IMR-90 (cell line): ENCODE measurements around the gene CCDC88A. TPM values are rescaled to one million over a fixed set of nuclear protein-coding genes. Genes with fewer than 3 reads are reported as not detected.

Source experiments
- ATAC-seq: fragments of 200-7000 bp; cut with Tn5 transposase; 2 replicates; pipeline ENCODE4 v1.9.1; 2020; ENCODE audit warnings: low read depth, mild to moderate bottlenecking, moderate library complexity
- BruUV-seq: library from RNA; stranded (reverse); fragments of 400-500 nt; replicated peaks from 2 replicates; lab custom pipeline; 2021; lab: Mats Ljungman, UMichigan
- CTCF ChIA-PET: fragments of 300-600 bp; formaldehyde crosslinking; extraction: SDS; loops from one replicate; lab custom pipeline; 2021; ENCODE audit warnings: antibody characterized with exemption; lab: Yijun Ruan, JAX
- POLR2A ChIA-PET: fragments of 300-600 bp; sonication (Branson Sonifier 250); formaldehyde crosslinking; loops from one replicate; lab custom pipeline; 2022; ENCODE audit warnings: antibody characterized with exemption; ENCODE audit not compliant: unreplicated experiment; lab: Charles Lee
- DNase-seq: peaks from one replicate; pipeline ENCODE4 v3.0.0; 2013
- H2AFZ ChIP-seq: replicated peaks from 2 replicates; pipeline ENCODE3; 2013; ENCODE audit warnings: low read length, mild to moderate bottlenecking; ENCODE audit not compliant: poor library complexity
- H2AK5ac ChIP-seq: 2 replicates; pipeline ENCODE4 v1.6.1; 2013; ENCODE audit warnings: low read depth, low read length, inconsistent platforms
- H2AK9ac ChIP-seq: replicated peaks from 2 replicates; pipeline ENCODE3; 2013; ENCODE audit warnings: mild to moderate bottlenecking, low read depth, low read length, moderate library complexity; ENCODE audit not compliant: poor library complexity
- H2BK120ac ChIP-seq: 2 replicates; pipeline ENCODE4 v1.6.1; 2013; ENCODE audit warnings: low read depth, low read length, inconsistent platforms
- H2BK15ac ChIP-seq: 3 replicates; pipeline ENCODE4 v1.6.1; 2013; ENCODE audit warnings: low read depth, low read length, inconsistent platforms
- H2BK20ac ChIP-seq: 2 replicates; pipeline ENCODE4 v1.6.1; 2013; ENCODE audit warnings: low read depth, mild to moderate bottlenecking, inconsistent platforms, low read length, moderate library complexity
- H2BK5ac ChIP-seq: 2 replicates; pipeline ENCODE4 v1.6.1; 2013; ENCODE audit warnings: mild to moderate bottlenecking, low read depth, low read length, inconsistent platforms; ENCODE audit not compliant: poor library complexity, severe bottlenecking
- H3K14ac ChIP-seq: replicated peaks from 2 replicates; pipeline ENCODE4 v1.6.1; 2013; ENCODE audit warnings: low read depth, low read length, inconsistent platforms
- H3K18ac ChIP-seq: 2 replicates; pipeline ENCODE4 v1.6.1; 2013; ENCODE audit warnings: low read depth, low read length, control low read depth
- H3K23ac ChIP-seq: 2 replicates; pipeline ENCODE4 v1.6.1; 2013; ENCODE audit warnings: low read depth, low read length, inconsistent platforms
- H3K27ac ChIP-seq: 2 replicates; pipeline ENCODE4 v1.5.1; 2013; ENCODE audit warnings: mild to moderate bottlenecking, control low read depth, low read length; ENCODE audit not compliant: insufficient read depth
- H3K27me3 ChIP-seq: 2 replicates; pipeline ENCODE4 v1.6.1; 2013; ENCODE audit warnings: low read length; ENCODE audit not compliant: control insufficient read depth, insufficient read depth
- H3K36me3 ChIP-seq: 2 replicates; pipeline ENCODE4 v1.6.1; 2013; ENCODE audit warnings: low read length, mixed read lengths; ENCODE audit not compliant: control insufficient read depth, insufficient read depth
- H3K4ac ChIP-seq: 2 replicates; pipeline ENCODE4 v1.6.1; 2013; ENCODE audit warnings: low read depth, low read length, inconsistent platforms
- H3K4me1 ChIP-seq: 2 replicates; pipeline ENCODE4 v1.6.1; 2013; ENCODE audit warnings: low read length, mixed read lengths; ENCODE audit not compliant: control insufficient read depth, insufficient read depth
- H3K4me2 ChIP-seq: 2 replicates; pipeline ENCODE4 v1.6.1; 2013; ENCODE audit warnings: low read depth, mild to moderate bottlenecking, control low read depth, low read length, moderate library complexity
- H3K4me3 ChIP-seq: 2 replicates; pipeline ENCODE4 v1.5.1; 2013; ENCODE audit warnings: low read depth, mild to moderate bottlenecking, control low read depth, low read length, moderate library complexity; ENCODE audit not compliant: insufficient read depth
- H3K56ac ChIP-seq: 2 replicates; pipeline ENCODE4 v1.6.1; 2013; ENCODE audit warnings: low read length, inconsistent platforms; ENCODE audit not compliant: insufficient read depth; ENCODE audit errors: extremely low read depth
- H3K79me1 ChIP-seq, 2 experiments: 2 replicates each; pipeline ENCODE4 v1.6.1; 2013; ENCODE audit warnings: low read length in 2 of 2, inconsistent platforms in 1 of 2, low read depth in 1 of 2
- H3K9ac ChIP-seq: 2 replicates; pipeline ENCODE4 v1.6.1; 2013; ENCODE audit warnings: low read depth, low read length, control low read depth
- H3K9me1 ChIP-seq: 2 replicates; pipeline ENCODE4 v1.6.1; 2013; ENCODE audit warnings: low read length, inconsistent platforms; ENCODE audit not compliant: insufficient read depth
- H3K9me3 ChIP-seq: 2 replicates; pipeline ENCODE4 v1.6.1; 2013; ENCODE audit warnings: low read length; ENCODE audit not compliant: control insufficient read depth, insufficient read depth
- H4K20me1 ChIP-seq: 2 replicates; pipeline ENCODE4 v1.6.1; 2013; ENCODE audit warnings: low read length, inconsistent platforms; ENCODE audit not compliant: insufficient read depth
- H4K5ac ChIP-seq: 2 replicates; pipeline ENCODE4 v1.6.1; 2013; ENCODE audit warnings: mild to moderate bottlenecking, low read depth, low read length, control low read depth
- H4K8ac ChIP-seq, 2 experiments: 2 replicates each; pipeline ENCODE4 v1.6.1; 2013; ENCODE audit warnings: low read depth in 2 of 2, low read length in 2 of 2, control low read depth in 1 of 2, inconsistent platforms in 1 of 2
- H4K91ac ChIP-seq: 2 replicates; pipeline ENCODE4 v1.6.1; 2013; ENCODE audit warnings: low read depth, low read length, inconsistent platforms; ENCODE audit not compliant: insufficient read depth
- RFX5 ChIP-seq: IDR thresholded peaks from 2 replicates; pipeline ENCODE4 v1.8.0; 2012; ENCODE audit warnings: low read depth, mild to moderate bottlenecking, low read length, moderate library complexity
- USF2 ChIP-seq: fragments of 150-350 bp; IDR thresholded peaks from 2 replicates; pipeline ENCODE4 v1.6.1; 2017; ENCODE audit warnings: mild to moderate bottlenecking, antibody characterized with exemption, low read length, low read depth
- WGBS, 2 experiments: methylation state at CpG; one replicate each; pipeline versions ENCODE4 v1.1.5 to v1.1.7; 2013; ENCODE audit warnings: missing lambda C conversion rate in 2 of 2; ENCODE audit not compliant: insufficient read length in 1 of 2; ENCODE audit errors: extremely low coverage in 2 of 2; 5-methylcytosine and 5-hydroxymethylcytosine counted together
- dilution Hi-C: fragments of 300-500 bp; cut with HindIII; formaldehyde crosslinking; loops from one replicate; pipeline ENCODE4 v1.14.3; 2018; ENCODE audit warnings: low sequenced_read_pairs; ENCODE audit not compliant: unreplicated experiment
- in situ Hi-C: fragments of 300-500 bp; cut with MboI; formaldehyde crosslinking; loops from 3 replicates; pipeline ENCODE4 v1.14.3; 2019; ENCODE audit warnings: low sequenced_read_pairs, inconsistent platforms, mixed read lengths
- intact Hi-C: fragments of 100-400 bp; cut with micrococcal nuclease; formaldehyde crosslinking; loops from 2 replicates; pipeline ENCODE4 v1.10.0; 2022
- polyA plus RNA-seq, 3 experiments: library from polyadenylated mRNA; depleted of rRNA; stranded (reverse); fragments of >200 nt; gene quantifications; 2 replicates each; pipeline ENCODE4 v1.2.3, GENCODE V29; 2012; ENCODE audit warnings: low replicate concordance in 1 of 3
- total RNA-seq: library from RNA; depleted of rRNA; stranded (reverse); fragments of >200 nt; gene quantifications from 2 replicates; pipeline ENCODE4 v1.2.3, GENCODE V29; 2012

Gene CCDC88A
- total and polyA plus RNA-seq, 2 of the 4 experiments (the other 2 are of a cell fraction): 15.6 to 63.8 TPM

- no peak for TF ChIP-seq USF2
Measured at GRCh38 chr2:55438391-55439100, 18.9 kb upstream of the CCDC88A start (continued).

GRCh38 chr2:55437515-55438390 lies 18.1 kb upstream of the CCDC88A start:
- no peak overlapping the region for H3K14ac ChIP-seq
- no peak overlapping the region for H3K4me2 ChIP-seq
- no peak for ATAC-seq
- H2AK9ac ChIP-seq: no peak overlapping the region
- H4K8ac ChIP-seq: no peak overlapping the region
- no peaks in the 10 kb centered on the region for H3K9me3 ChIP-seq
- H2BK5ac ChIP-seq: no peak overlapping the region
- intact Hi-C loops (loop anchor here (10.0 kb wide), 1 partner anchor 47 kb away; no protein-coding TSS in a partner anchor), dilution Hi-C loops (no loop called here), in situ Hi-C loops (no loop called here)
- CTCF ChIA-PET: no interaction called here
- peaks cover 1% of the 10 kb centered on the region; the same call in 1 of the 2 replicates for H3K27me3 ChIP-seq
- H3K79me1 ChIP-seq: no peaks in the 10 kb centered on the region
- H2AK5ac ChIP-seq: no peak overlapping the region
- WGBS, 2 experiments: 80% methylated on average over 8 of the region's 9 CpGs; no CpG with 5 or more reads in 1 of the 2 experiments
- POLR2A ChIA-PET: no interaction called here
- H4K91ac ChIP-seq: no peak overlapping the region
- no peak overlapping the region for H3K4me3 ChIP-seq
- no peak for TF ChIP-seq RFX5
- no peaks in the 10 kb centered on the region for H3K9me1 ChIP-seq
- H3K4me1 ChIP-seq: no peaks in the 10 kb centered on the region
- H3K18ac ChIP-seq: no peak overlapping the region
- BruUV-seq: no TSS peak
- no peak overlapping the region for H3K23ac ChIP-seq
- no peak overlapping the region for H2BK15ac ChIP-seq
- no peak overlapping the region for H2BK20ac ChIP-seq
- H3K4ac ChIP-seq: no peak overlapping the region
- H2AFZ ChIP-seq: no peak overlapping the region
- H4K5ac ChIP-seq: no peak overlapping the region
- no peak for DNase-seq
- H4K20me1 ChIP-seq: no peaks in the 10 kb centered on the region
- H2BK120ac ChIP-seq: no peak overlapping the region
- H3K9ac ChIP-seq: no peak overlapping the region
- no peaks in the 10 kb centered on the region for H3K36me3 ChIP-seq
- H3K56ac ChIP-seq: no peak overlapping the region
- H3K27ac ChIP-seq: no peak overlapping the region
